ENCODE results near the gene SKAP1.
"Not testable (repeated sequence)": the region's sequence is repeated elsewhere in the genome, so short reads cannot be mapped to it uniquely, and the experiment has no call there.

SKAP1 gene

GRCh38 chr17:48433896-48434295 lies 3.9 kb upstream of the SKAP1 start:
- H3K4me3 ChIP-seq (ENCODE audit: low read depth, low read length): no peak overlapping the region
- DNase-seq (ENCODE audit: low read depth, low spot score): no peak
- TF ChIP-seq, protein P1, sequence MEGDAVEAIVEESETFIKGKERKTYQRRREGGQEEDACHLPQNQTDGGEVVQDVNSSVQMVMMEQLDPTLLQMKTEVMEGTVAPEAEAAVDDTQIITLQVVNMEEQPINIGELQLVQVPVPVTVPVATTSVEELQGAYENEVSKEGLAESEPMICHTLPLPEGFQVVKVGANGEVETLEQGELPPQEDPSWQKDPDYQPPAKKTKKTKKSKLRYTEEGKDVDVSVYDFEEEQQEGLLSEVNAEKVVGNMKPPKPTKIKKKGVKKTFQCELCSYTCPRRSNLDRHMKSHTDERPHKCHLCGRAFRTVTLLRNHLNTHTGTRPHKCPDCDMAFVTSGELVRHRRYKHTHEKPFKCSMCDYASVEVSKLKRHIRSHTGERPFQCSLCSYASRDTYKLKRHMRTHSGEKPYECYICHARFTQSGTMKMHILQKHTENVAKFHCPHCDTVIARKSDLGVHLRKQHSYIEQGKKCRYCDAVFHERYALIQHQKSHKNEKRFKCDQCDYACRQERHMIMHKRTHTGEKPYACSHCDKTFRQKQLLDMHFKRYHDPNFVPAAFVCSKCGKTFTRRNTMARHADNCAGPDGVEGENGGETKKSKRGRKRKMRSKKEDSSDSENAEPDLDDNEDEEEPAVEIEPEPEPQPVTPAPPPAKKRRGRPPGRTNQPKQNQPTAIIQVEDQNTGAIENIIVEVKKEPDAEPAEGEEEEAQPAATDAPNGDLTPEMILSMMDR (IDR thresholded peaks at IDR 0.05; ENCODE audit: low read depth, low read length): no peak
- in situ Hi-C loops (cut with HindIII; ENCODE audit: low sequenced_read_pairs): no loop called here

DNA sequence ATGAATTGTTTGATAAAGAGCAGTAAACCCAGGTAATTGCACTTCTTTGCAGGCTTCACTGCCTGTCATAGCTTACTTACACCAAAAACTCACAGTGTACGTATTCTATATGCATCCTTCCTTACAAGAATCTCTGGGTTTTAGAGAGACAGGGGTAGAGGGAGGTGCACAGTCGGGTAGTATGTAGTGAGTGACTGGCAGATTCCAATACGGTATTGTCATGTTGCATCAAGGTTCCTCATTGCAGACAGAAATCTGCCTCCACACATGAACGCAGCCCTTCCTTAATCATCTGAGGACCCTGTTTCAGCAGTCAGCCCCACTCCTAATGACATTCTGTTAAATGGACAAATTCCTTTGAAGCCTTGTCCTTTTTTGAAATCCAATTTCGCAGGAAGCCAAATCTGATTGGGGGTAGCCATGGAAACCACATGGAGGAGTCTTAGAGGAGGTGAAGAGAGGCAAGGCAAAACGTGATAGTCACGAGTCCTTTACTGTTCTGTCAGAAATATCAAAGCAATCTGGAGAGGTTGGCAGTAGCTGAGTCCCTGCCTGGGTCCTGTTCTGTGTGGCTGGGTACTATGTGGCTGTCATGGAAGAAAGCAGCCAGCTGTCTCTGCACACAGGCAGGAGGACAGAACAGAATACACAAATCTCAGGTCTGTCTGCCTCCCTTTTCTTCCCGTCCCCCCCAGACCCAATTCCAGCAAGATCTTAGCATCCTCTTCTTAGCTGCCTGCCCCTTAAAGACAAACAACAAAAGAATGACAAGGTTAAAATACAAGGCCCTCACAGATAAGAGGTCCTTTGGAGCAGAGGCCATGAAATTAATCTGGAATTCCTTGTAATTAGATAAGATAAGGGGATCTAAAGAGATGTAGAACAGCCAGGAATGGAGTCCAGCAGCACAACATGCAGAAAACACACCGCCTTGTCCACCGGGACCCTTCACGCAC lies 3.1 kb upstream of the SKAP1 start:
- in situ Hi-C loops (cut with HindIII; ENCODE audit: low sequenced_read_pairs): no loop called here
- H3K4me3 ChIP-seq (ENCODE audit: low read depth, low read length): no peak overlapping the region
- TF ChIP-seq, protein P1 (IDR thresholded peaks at IDR 0.05; ENCODE audit: low read depth, low read length): no peak
- DNase-seq (ENCODE audit: low read depth, low spot score): no peak

DNA sequence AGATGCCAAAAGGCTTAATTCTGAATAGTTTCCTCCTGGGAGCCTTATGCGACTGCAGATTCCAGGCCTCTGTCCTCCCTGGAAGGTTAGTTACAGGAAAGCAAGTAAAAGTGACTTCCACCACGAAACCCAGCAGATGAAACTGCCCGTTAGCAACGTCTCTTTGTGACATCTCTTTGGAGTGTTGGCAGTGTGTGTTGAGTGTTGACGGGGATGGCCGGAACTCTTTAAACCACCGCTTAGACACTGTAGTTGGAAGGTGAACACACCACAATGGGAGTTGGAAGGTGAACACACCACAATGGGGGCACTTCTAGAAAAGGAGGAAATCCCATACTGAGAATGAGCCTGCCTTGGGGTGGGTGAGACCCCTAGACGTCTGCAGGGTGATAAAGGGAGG lies 858 bp downstream of the SKAP1 start:
- in situ Hi-C loops (cut with HindIII; ENCODE audit: low sequenced_read_pairs): no loop called here
- no peak overlapping the region for H3K4me3 ChIP-seq (ENCODE audit: low read depth, low read length)
- TF ChIP-seq, protein P1 (IDR thresholded peaks at IDR 0.05; ENCODE audit: low read depth, low read length): no peak
- DNase-seq (ENCODE audit: low read depth, low spot score): no peak

DNA sequence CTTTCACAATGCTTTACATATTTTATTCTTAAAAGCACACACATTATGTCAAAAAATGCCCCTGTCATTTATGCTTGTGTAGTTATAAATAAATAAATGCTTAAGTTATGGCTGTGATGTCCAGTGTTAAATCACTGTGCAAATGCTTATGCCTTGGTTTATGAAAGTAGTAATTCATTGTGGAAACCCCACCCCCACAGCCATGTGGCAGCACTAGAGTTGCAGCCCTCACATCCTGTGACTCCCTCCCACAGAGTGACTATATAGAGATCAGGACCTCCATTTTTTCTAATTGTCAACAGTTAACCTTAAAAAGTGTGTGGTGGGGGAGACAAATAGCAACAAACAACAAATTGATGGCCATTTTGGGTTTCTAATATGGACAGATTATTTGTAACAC lies 2.4 kb downstream of the SKAP1 start:
- no peak overlapping the region for H3K4me3 ChIP-seq (ENCODE audit: low read depth, low read length)
- TF ChIP-seq, protein P1 (IDR thresholded peaks at IDR 0.05; ENCODE audit: low read depth, low read length): no peak
- no peak for DNase-seq (ENCODE audit: low read depth, low spot score)
- in situ Hi-C loops (cut with HindIII; ENCODE audit: low sequenced_read_pairs): no loop called here

- DNase-seq (ENCODE audit: low read depth, low spot score): no peak
- H3K4me3 ChIP-seq (ENCODE audit: low read depth, low read length): no peak overlapping the region
- in situ Hi-C loops (cut with HindIII; ENCODE audit: low sequenced_read_pairs): no loop called here
- TF ChIP-seq, protein P1 (IDR thresholded peaks at IDR 0.05; ENCODE audit: low read depth, low read length): no peak
Observed at GRCh38 chr17:48426761-48427500, 3.1 kb downstream of the SKAP1 start.

DNA sequence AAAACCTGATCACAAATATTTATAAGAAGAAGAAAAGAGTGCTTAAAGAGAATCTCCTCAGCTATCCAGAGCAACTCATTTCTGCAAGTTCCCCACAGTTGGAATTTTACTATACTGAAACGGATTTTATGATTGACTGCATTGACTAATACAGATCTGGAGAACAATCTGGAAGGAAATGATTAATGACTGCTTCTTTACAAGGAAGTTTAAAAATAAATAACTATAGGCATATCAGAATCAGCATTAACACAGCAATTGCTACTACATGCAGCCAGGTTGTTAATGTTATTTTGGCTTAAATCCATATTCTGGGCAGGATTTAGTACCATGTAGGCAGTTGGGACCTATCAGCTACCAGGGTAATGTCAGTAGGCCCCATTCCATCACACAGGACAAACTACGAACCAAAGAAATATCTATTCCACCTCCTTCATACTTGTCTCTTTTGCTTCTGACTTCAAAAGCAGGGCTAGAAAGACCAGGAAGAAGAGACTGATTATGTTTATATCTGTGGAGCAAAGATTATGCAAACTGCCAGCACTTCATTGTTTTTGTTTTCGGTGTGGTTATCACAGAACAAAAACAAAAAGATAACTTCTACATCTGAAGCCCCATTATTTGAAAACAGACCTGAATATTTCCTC lies 3.9 kb downstream of the SKAP1 start:
- TF ChIP-seq, protein P1 (IDR thresholded peaks at IDR 0.05; ENCODE audit: low read depth, low read length): no peak
- in situ Hi-C loops (cut with HindIII; ENCODE audit: low sequenced_read_pairs): no loop called here
- no peak overlapping the region for H3K4me3 ChIP-seq (ENCODE audit: low read depth, low read length)
- DNase-seq (ENCODE audit: low read depth, low spot score): no peak

DNA sequence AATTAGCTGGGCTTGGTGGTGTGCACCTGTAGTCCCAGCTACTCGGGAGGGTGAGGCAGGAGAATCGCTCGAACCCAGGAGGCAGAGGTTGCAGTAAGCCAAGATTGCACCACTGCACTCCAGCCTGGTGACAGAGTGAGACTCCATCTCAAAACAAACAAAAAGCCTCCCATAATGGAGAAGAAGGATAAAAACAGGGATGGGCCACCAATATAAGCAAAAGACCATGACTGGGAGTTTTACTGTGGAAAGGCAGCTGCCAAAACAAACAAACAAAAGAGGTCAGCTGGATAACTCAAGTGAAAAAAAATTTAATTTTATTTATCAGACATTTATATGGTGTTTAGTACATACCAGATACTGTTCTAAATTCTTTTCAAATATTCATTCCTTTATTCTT lies 8.0 kb downstream of the SKAP1 start:
- H3K4me3 ChIP-seq (ENCODE audit: low read depth, low read length); in situ Hi-C loops (cut with HindIII; ENCODE audit: low sequenced_read_pairs); DNase-seq (ENCODE audit: low read depth, low spot score): not testable (repeated sequence)

Measured in astrocyte of the spinal cord (primary cell).